ENCODE data around the gene NMT2. TPM values are rescaled to one million over a fixed set of nuclear protein-coding genes. Genes with fewer than 3 reads are reported as not detected.

NMT2 gene
- total RNA-seq, 6 experiments from 2014 or later: 29.4 to 67.3 (median 62.6) TPM

DNA sequence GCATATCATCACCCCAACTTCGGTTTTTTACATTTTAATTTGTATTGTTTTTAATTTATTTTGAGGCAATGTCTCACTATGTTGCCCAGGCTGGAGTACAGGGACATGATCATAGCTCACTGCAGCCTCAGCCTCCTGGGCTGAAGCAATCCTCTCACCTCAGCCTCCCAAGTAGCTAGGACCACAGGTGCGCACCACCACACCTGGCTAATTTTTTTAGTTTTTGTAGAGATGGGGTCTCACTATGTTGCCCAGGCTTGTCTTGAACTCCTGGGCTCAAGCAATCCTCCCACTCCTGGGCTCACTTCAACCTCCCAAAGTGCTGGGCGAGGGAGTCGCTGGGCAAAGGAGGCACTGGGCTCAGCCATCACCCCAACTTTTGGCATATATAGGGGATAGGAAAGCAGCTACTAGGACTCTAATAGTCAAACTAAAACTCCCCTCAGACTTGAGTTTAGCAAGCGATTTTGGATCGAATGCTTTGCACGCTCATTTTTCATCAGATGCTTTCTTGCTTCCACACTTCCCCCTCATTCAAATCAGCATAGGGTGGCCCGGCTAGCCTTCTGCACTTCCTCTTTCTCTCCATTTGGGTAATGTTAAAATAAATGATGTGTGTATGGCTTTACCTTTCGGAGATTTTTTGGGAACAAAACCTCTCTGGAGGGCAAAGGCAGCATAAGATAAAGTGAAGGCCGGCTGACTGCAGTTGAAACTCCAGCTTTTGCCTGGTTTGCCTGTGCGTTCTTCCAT lies 20.8 kb upstream of the NMT2 start:
- Mint-ChIP-seq H3K36me3 (ENCODE audit: low read depth) (peaks cover 14% of the 10 kb centered on the region; the same call in 1 of the 2 replicates), H3K4me3 (no peak overlapping the region), H3K9me3 (no peaks in the 10 kb centered on the region; the same call in 1 of the 2 replicates), H3K27me3 (ENCODE audit: insufficient read depth) (peaks cover 1% of the 10 kb centered on the region; the same call in 1 of the 2 replicates), H3K27ac (no peak overlapping the region), H3K4me1 (ENCODE audit: low read depth) (peaks cover 9% of the 10 kb centered on the region)
- DNase-seq: no peak
- TF ChIP-seq, protein P1, sequence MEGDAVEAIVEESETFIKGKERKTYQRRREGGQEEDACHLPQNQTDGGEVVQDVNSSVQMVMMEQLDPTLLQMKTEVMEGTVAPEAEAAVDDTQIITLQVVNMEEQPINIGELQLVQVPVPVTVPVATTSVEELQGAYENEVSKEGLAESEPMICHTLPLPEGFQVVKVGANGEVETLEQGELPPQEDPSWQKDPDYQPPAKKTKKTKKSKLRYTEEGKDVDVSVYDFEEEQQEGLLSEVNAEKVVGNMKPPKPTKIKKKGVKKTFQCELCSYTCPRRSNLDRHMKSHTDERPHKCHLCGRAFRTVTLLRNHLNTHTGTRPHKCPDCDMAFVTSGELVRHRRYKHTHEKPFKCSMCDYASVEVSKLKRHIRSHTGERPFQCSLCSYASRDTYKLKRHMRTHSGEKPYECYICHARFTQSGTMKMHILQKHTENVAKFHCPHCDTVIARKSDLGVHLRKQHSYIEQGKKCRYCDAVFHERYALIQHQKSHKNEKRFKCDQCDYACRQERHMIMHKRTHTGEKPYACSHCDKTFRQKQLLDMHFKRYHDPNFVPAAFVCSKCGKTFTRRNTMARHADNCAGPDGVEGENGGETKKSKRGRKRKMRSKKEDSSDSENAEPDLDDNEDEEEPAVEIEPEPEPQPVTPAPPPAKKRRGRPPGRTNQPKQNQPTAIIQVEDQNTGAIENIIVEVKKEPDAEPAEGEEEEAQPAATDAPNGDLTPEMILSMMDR (IDR thresholded peaks at IDR 0.05): no peak

DNA sequence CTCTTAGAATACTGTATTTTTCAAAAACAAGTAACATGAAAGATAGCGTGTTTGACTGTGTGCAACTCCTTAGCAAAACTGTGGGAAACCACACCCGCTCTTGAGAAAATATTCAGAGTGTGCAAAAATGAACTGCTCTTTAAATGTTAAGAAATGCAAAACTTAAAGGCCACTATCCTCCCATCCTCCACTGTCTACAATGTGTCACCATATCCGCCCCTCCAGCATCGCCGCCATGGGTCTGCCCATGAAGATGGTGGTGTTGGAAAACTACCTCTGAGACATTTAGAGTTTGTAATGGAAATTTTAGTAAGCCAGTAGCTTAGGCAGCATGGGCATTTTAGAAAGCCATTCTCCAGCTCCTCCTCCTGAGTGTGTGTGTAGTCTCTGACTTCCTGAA lies 20.1 kb upstream of the NMT2 start:
- no peak overlapping the region for H3K4me3 Mint-ChIP-seq
- peaks cover 1% of the 10 kb centered on the region; the same call in 1 of the 2 replicates for H3K27me3 Mint-ChIP-seq (ENCODE audit: insufficient read depth)
- H3K27ac Mint-ChIP-seq: no peak overlapping the region
- peaks cover 9% of the 10 kb centered on the region for H3K4me1 Mint-ChIP-seq (ENCODE audit: low read depth)
- no peaks in the 10 kb centered on the region; the same call in 1 of the 2 replicates for H3K9me3 Mint-ChIP-seq
- H3K36me3 Mint-ChIP-seq (ENCODE audit: low read depth): peaks cover 7% of the 10 kb centered on the region; the same call in 1 of the 2 replicates
- no peak for DNase-seq
- TF ChIP-seq, protein P1 (IDR thresholded peaks at IDR 0.05): no peak

DNA sequence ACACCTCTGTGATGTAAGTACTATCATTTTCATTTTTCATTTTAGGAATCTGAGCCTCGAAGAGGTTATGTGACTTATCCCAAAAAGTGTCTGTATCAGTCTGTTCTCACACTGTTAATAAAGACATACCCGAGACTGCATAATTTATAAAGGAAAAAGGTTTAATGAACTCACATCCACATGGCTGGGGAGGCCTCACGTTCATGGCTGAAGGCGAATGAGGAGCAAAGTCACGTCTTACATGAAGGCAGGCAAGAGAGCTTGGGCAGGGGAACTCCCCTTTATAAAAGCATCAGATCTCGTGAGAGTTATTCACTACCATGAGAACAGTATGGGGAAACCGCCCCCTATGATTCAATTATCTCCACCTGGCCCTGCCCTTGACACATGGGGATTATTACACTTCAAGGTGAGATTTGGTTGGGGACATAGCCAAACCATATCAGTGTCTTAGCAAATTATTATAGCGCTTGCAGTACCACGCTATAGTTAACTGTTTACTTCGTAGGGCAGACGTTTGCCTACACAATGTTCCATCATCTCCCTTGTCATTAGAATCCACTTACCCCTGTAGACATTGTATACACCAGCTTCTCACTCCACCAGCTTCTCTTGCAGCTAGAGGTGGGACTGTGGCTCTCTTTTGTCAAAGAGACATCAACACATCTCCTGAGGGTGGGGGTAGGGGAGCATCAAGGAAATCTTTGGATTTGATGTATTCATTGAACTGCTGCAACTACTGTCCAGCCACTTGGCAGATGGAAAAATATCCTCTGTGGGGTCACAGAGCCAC lies 15.4 kb upstream of the NMT2 start:
- Mint-ChIP-seq H3K36me3 (ENCODE audit: low read depth) (0 out of 2 replicates have a peak, but pooled peaks cover 5% of the 10 kb centered on the region), H3K27me3 (ENCODE audit: insufficient read depth) (peaks cover 6% of the 10 kb centered on the region), H3K4me3 (no peak overlapping the region), H3K9me3 (no peaks in the 10 kb centered on the region; the same call in 1 of the 2 replicates), H3K27ac (no peak overlapping the region), H3K4me1 (ENCODE audit: low read depth) (peaks cover 15% of the 10 kb centered on the region)
- TF ChIP-seq, protein P1 (IDR thresholded peaks at IDR 0.05): no peak
- no peak for DNase-seq

GRCh38 chr10:15182540-15183207 lies 14.2 kb upstream of the NMT2 start:
- Mint-ChIP-seq H3K36me3 (ENCODE audit: low read depth) (0 out of 2 replicates have a peak, but pooled peaks cover 5% of the 10 kb centered on the region), H3K27ac (no peak overlapping the region), H3K27me3 (ENCODE audit: insufficient read depth) (peaks cover 6% of the 10 kb centered on the region), H3K9me3 (no peaks in the 10 kb centered on the region; the same call in 1 of the 2 replicates), H3K4me1 (ENCODE audit: low read depth) (peaks cover 15% of the 10 kb centered on the region), H3K4me3 (no peak overlapping the region)
- DNase-seq: no peak
- TF ChIP-seq, protein P1 (IDR thresholded peaks at IDR 0.05): no peak

DNA sequence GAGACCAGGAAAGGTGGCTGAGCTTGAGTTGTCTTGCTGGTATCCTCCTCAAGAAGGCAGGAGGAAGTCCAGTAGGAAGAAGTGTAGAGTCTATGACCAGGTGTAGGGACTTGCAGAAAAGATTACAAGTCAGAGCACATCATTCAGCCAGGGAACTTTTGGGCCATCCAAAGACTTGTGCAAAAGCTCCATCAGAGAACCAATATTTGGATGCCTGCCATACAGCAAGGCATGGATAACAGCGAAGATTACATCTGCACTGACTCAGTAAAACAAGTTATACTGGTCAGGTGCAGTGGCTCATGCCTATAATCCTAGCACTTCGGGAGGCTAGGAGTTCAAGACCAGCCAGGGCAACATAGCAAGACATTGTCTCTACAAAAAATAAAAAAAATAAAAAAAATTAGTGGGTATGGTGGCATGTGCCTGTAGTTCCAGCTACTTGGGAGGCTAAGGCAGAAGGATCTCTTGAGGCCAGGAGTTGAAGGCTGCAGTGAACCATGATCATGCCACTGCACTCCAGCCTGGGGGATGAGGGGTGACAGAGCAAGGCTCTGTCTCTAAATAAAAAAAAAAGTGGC lies 13.2 kb upstream of the NMT2 start:
- no peak overlapping the region for H3K27ac Mint-ChIP-seq
- H3K27me3 Mint-ChIP-seq (ENCODE audit: insufficient read depth): peaks cover 5% of the 10 kb centered on the region
- TF ChIP-seq, protein P1 (IDR thresholded peaks at IDR 0.05): no peak
- no peak overlapping the region for H3K4me3 Mint-ChIP-seq
- DNase-seq: no peak
- peaks cover 15% of the 10 kb centered on the region for H3K4me1 Mint-ChIP-seq (ENCODE audit: low read depth)
- no peaks in the 10 kb centered on the region; the same call in 1 of the 2 replicates for H3K9me3 Mint-ChIP-seq
- 0 out of 2 replicates have a peak, but pooled peaks cover 5% of the 10 kb centered on the region for H3K36me3 Mint-ChIP-seq (ENCODE audit: low read depth)
